Measurements from ENCODE around the gene CST7. TPM values are rescaled to one million over a fixed set of nuclear protein-coding genes. Genes with fewer than 3 reads are reported as not detected.

CST7 gene
- total RNA-seq, 3 donors from 2014 or later: 0.33 to 2.5 (median 1.8) TPM

DNA sequence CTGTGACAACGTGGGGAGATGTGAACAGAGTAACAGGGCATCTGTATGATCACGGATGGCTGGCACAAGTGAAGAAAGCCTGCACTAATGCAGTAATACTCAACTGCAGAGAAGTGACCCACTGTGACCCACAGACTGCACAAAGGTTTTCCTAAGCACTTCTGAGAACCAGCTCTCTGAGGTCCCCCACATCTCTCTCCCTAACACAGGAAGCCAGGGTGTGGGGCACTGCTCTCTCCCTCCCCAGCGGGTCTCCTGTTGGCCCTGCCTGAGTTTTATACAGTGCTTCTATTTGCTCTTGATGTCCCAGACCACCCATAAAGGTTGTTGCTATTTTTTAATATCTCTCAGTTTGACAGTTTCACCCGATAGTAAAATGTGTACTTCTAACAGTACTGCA, 32.2 kb downstream of the CST7 start:
- H3K4me3 ChIP-seq: no peak overlapping the region
- H3K9me3 ChIP-seq: peaks cover 0 to 6% of the 10 kb centered on the region in 2 donors
- intact Hi-C loops (cut with DNase I; ENCODE audit: low total_unique reads): loop anchor here (1.0 kb wide), 1 partner anchor 22 kb away; no protein-coding TSS in a partner anchor
- H3K27ac ChIP-seq: no peak overlapping the region
- no peaks in the 10 kb centered on the region for H3K36me3 ChIP-seq
- no peaks in the 10 kb centered on the region for H3K27me3 ChIP-seq
- no peak for DNase-seq (ENCODE audit: low spot score in 2 of 2)
- TF ChIP-seq POLR2A (IDR thresholded peaks at IDR 0.05) (no peak), CTCF (IDR thresholded peaks at IDR 0.05) (no peak), POLR2AphosphoS5 (IDR thresholded peaks at IDR 0.05) (no peak)
- H3K4me1 ChIP-seq: no peaks in the 10 kb centered on the region

DNA sequence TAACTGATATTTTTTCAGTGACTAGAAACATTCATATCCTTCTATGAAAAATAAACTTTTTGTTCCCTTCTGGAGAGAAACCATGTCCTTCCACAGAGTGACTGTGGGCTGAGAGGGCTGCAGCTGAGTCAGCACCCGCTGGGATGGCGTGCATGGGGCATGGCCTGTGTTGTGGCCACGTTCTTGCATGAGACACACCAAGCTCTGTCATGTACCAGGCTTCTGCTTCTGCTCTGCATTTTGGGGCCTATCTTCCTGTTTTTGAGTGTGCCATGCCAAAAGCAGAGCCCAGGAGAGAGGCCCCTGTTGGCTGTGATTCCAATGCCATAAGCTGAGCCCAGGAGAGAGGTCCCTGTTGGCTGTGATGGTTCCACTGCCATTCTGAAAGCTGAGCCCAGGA, 32.7 kb downstream of the CST7 start:
- no peak overlapping the region for H3K4me3 ChIP-seq
- H3K4me1 ChIP-seq: no peaks in the 10 kb centered on the region
- no peaks in the 10 kb centered on the region for H3K36me3 ChIP-seq
- H3K27ac ChIP-seq: no peak overlapping the region
- intact Hi-C loops (cut with DNase I; ENCODE audit: low total_unique reads): loop anchor here (1.0 kb wide), 1 partner anchor 22 kb away; no protein-coding TSS in a partner anchor
- no peak for TF ChIP-seq CTCF (IDR thresholded peaks at IDR 0.05)
- TF ChIP-seq POLR2AphosphoS5 (IDR thresholded peaks at IDR 0.05): no peak
- TF ChIP-seq POLR2A (IDR thresholded peaks at IDR 0.05): no peak
- H3K27me3 ChIP-seq: no peaks in the 10 kb centered on the region
- H3K9me3 ChIP-seq: peaks cover 0 to under 1% of the 10 kb centered on the region in 2 donors
- no peak for DNase-seq (ENCODE audit: low spot score in 2 of 2)

- intact Hi-C loops (cut with DNase I; ENCODE audit: low total_unique reads): no loop called here
- Histone ChIP-seq H3K27ac (no peak overlapping the region), H3K9me3 (no peaks in the 10 kb centered on the region), H3K27me3 (no peaks in the 10 kb centered on the region), H3K4me1 (no peaks in the 10 kb centered on the region), H3K4me3 (no peak overlapping the region), H3K36me3 (no peaks in the 10 kb centered on the region)
- DNase-seq (ENCODE audit: low spot score in 2 of 2): no peak
- no peak for TF ChIP-seq POLR2AphosphoS5 (IDR thresholded peaks at IDR 0.05)
- TF ChIP-seq CTCF (IDR thresholded peaks at IDR 0.05): no peak
- TF ChIP-seq POLR2A (IDR thresholded peaks at IDR 0.05): no peak
Observed at GRCh38 chr20:24983896-24984295, 34.8 kb downstream of the CST7 start.

- Histone ChIP-seq H3K9me3 (no peaks in the 10 kb centered on the region), H3K4me1 (no peaks in the 10 kb centered on the region), H3K27ac (no peak overlapping the region), H3K27me3 (no peaks in the 10 kb centered on the region), H3K4me3 (no peak overlapping the region), H3K36me3 (no peaks in the 10 kb centered on the region)
- TF ChIP-seq CTCF (IDR thresholded peaks at IDR 0.05) (no peak), POLR2A (IDR thresholded peaks at IDR 0.05) (no peak), POLR2AphosphoS5 (IDR thresholded peaks at IDR 0.05) (no peak)
- no peak for DNase-seq (ENCODE audit: low spot score in 2 of 2)
- intact Hi-C loops (cut with DNase I; ENCODE audit: low total_unique reads): no loop called here
Observed at GRCh38 chr20:24984961-24985640, 36.0 kb downstream of the CST7 start.

DNA sequence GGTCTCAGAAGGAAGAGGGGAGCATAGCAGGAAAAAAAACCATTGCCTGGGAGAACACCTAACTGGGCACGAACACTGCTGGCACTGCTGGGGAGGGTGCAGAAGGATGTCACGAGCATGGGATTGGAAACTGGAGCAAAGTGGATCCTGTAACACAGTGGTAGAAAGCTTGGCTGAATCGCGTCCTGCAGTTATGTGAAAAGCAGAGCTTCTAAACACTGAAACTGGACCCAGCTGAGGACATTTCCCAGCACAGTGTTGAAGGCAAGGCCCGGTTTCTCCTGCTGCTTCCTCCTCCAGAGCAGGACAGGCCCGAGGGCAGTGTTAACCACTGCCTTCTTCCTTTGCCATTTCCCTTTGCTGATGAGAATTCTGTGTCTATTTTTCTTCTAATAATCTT, 36.7 kb downstream of the CST7 start:
- H3K27ac ChIP-seq: no peak overlapping the region
- H3K9me3 ChIP-seq: no peaks in the 10 kb centered on the region
- H3K36me3 ChIP-seq: no peaks in the 10 kb centered on the region
- TF ChIP-seq POLR2A (IDR thresholded peaks at IDR 0.05) (no peak), CTCF (IDR thresholded peaks at IDR 0.05) (no peak), POLR2AphosphoS5 (IDR thresholded peaks at IDR 0.05) (no peak)
- intact Hi-C loops (cut with DNase I; ENCODE audit: low total_unique reads): no loop called here
- H3K27me3 ChIP-seq: no peaks in the 10 kb centered on the region
- H3K4me3 ChIP-seq: no peak overlapping the region
- DNase-seq (ENCODE audit: low spot score in 2 of 2): no peak
- no peaks in the 10 kb centered on the region for H3K4me1 ChIP-seq

Data from breast epithelium (tissue), 4 donors.